Transverse colon (tissue), 4 donors: ENCODE data around the gene SMYD3. TPM values are rescaled to one million over a fixed set of nuclear protein-coding genes. Genes with fewer than 3 reads are reported as not detected.
"Not testable (repeated sequence)": the region's sequence is repeated elsewhere in the genome, so short reads cannot be mapped to it uniquely, and the experiment has no call there.

ENCODE experiments used
- DNase-seq: peaks from one replicate; pipeline ENCODE4 v3.0.0-alpha.2; 2019
- H3K27ac ChIP-seq, 4 donors: fragments of 200-600 bp; sonication (generic); 2 replicates each; pipeline ENCODE4 v1.5.1; 2016 to 2018; ENCODE audit warnings: inconsistent platforms in 4 of 4
- H3K27me3 ChIP-seq: fragments of 200-600 bp; sonication (generic); 2 replicates; pipeline ENCODE4 v1.5.1; 2017; ENCODE audit warnings: inconsistent platforms
- H3K36me3 ChIP-seq, 4 donors: fragments of 200-600 bp; sonication (generic); 2 replicates each; pipeline ENCODE4 v1.5.1; 2017 to 2019; ENCODE audit warnings: inconsistent platforms in 4 of 4
- H3K4me1 ChIP-seq, 4 donors: fragments of 200-600 bp; sonication (generic); 2 replicates each; pipeline ENCODE4 v1.5.1; 2017 to 2020; ENCODE audit warnings: inconsistent platforms in 4 of 4
- H3K4me3 ChIP-seq, 4 donors: fragments of 200-600 bp; sonication (generic); 1 replicate in 1 of 4; 2 replicates in 3 of 4; pipeline versions ENCODE4 v1.5.1 to v1.6.1; 2017 to 2019; ENCODE audit warnings: inconsistent platforms in 4 of 4
- H3K9me3 ChIP-seq, 2 donors: fragments of 200-600 bp; sonication (generic); 2 replicates each; pipeline ENCODE4 v1.5.1; 2017 to 2019; ENCODE audit warnings: inconsistent platforms in 2 of 2
- EP300 ChIP-seq: sonication (generic); formaldehyde crosslinking; IDR thresholded peaks from one replicate; pipeline ENCODE4 v1.6.1; 2017; ENCODE audit warnings: antibody characterized with exemption, low read depth
- POLR2A ChIP-seq: fragments of 450-650 bp; IDR thresholded peaks from one replicate; pipeline ENCODE4 v1.6.1; 2016; ENCODE audit warnings: antibody characterized with exemption, mild to moderate bottlenecking, moderate library complexity
- POLR2AphosphoS5 ChIP-seq, 3 donors: sonication (generic); formaldehyde crosslinking; IDR thresholded peaks; one replicate each; pipeline ENCODE4 v1.6.1; 2016; ENCODE audit warnings: antibody characterized with exemption in 3 of 3
- WGBS, 2 donors: methylation state at CpG; one replicate each; pipeline ENCODE4 v1.1.5; 2018; ENCODE audit warnings: low coverage in 1 of 2; 5-methylcytosine and 5-hydroxymethylcytosine counted together
- in situ Hi-C, 4 donors: fragments of 200-750 bp; cut with MboI; loops; one replicate each; pipeline versions ENCODE4 v1.15.0 to v1.15.1; 2017; ENCODE audit warnings: low sequenced_read_pairs in 3 of 4, low pct_ligation_motif_present in 1 of 4, low pct_unique_long_range_greater_than_20kb in 1 of 4
- intact Hi-C: fragments of 100-400 bp; cut with DNase I; formaldehyde crosslinking; loops from one replicate; pipeline ENCODE4 v1.15.1; 2023; ENCODE audit warnings: low total_unique reads
- total RNA-seq, 4 donors: library from RNA; depleted of rRNA; stranded (reverse); fragments of >200 nt; gene quantifications; one replicate each; pipeline ENCODE4 v1.1.0, GENCODE V29; 2016
- TF ChIP-seq, protein P1 (sequence below), 5 experiments: fragments of 200-600 bp in 3 of 5; fragments of 450-650 bp in 2 of 5; sonication (generic) in 3 of 5; IDR thresholded peaks; 1 replicate in 2 of 5; 2 replicates in 3 of 5; pipeline ENCODE4 v1.5.1; 2016 to 2017; ENCODE audit warnings: antibody characterized with exemption in 5 of 5, inconsistent platforms in 3 of 5, mild to moderate bottlenecking in 2 of 5, moderate library complexity in 1 of 5

SMYD3 gene
- total RNA-seq, 4 donors from 2014 or later = 10.5 to 31.3 (median 25.8) TPM

DNA sequence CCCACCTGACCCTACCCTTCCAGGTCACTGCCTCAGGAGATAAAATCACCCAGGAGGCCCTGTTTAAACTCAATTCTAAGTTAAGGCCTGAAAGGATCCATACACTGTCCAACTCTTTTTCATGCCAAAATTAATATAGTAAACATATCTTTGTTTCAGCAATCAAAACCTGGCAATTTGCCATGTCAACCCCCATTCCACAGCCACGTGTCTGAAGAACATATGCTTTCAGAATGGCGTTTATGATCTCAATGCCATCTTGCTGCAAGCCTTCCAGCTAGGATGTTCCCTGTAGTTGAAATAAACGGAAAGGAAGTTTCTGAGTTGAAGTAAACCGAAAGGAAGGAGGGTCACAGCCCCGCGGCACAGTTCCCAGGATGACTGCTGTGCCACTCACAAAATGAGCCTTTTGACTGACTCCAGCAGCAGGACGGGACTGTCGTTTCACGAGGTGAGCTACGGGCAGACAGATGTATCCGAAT, 472.0 kb downstream of the SMYD3 start:
- in situ Hi-C loops = no loop called here
- Histone ChIP-seq H3K27ac (no peak overlapping the region), H3K9me3 (no peaks in the 10 kb centered on the region), H3K27me3 (no peaks in the 10 kb centered on the region), H3K4me1 (no peaks in the 10 kb centered on the region), H3K4me3 (no peak overlapping the region), H3K36me3 (no peaks in the 10 kb centered on the region)
- no peak for TF ChIP-seq EP300
- no peak for TF ChIP-seq POLR2AphosphoS5 (IDR thresholded peaks at IDR 0.05)
- no peak for TF ChIP-seq POLR2A
- TF ChIP-seq, protein P1, sequence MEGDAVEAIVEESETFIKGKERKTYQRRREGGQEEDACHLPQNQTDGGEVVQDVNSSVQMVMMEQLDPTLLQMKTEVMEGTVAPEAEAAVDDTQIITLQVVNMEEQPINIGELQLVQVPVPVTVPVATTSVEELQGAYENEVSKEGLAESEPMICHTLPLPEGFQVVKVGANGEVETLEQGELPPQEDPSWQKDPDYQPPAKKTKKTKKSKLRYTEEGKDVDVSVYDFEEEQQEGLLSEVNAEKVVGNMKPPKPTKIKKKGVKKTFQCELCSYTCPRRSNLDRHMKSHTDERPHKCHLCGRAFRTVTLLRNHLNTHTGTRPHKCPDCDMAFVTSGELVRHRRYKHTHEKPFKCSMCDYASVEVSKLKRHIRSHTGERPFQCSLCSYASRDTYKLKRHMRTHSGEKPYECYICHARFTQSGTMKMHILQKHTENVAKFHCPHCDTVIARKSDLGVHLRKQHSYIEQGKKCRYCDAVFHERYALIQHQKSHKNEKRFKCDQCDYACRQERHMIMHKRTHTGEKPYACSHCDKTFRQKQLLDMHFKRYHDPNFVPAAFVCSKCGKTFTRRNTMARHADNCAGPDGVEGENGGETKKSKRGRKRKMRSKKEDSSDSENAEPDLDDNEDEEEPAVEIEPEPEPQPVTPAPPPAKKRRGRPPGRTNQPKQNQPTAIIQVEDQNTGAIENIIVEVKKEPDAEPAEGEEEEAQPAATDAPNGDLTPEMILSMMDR (IDR thresholded peaks at IDR 0.05) = no peak
- no peak for DNase-seq
- intact Hi-C loops = no loop called here
- WGBS, 2 donors = 68 to 79% methylated on average over 6 to 11 of the region's 11 CpGs

DNA sequence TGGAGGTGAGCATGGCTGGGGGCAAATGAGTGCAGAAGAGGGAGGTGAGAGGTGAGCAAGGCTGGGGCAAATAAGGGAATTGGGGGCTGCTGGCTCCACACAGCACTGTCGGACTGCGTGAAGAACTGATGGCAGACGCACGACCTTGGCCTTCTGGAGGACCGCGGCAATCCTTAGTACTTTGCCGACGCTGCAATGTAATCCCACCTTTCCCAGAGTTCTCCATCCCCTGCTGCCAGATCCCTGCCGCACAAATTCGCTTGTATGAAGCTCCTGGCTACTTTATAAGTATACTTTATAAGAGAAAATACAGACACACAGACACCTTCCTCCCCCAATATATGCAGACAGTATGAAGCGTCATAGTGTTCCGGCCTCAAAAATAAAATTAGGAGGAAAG, 472.4 kb downstream of the SMYD3 start:
- Histone ChIP-seq H3K4me3 (no peak overlapping the region), H3K9me3 (no peaks in the 10 kb centered on the region), H3K27ac (no peak overlapping the region), H3K36me3 (no peaks in the 10 kb centered on the region), H3K4me1 (no peaks in the 10 kb centered on the region), H3K27me3 (no peaks in the 10 kb centered on the region)
- 86 to 91% methylated on average over 7 to 12 of the region's 12 CpGs for WGBS, 2 donors
- no peak for DNase-seq
- TF ChIP-seq POLR2AphosphoS5 (IDR thresholded peaks at IDR 0.05) (no peak), EP300 (no peak), POLR2A (no peak)
- TF ChIP-seq, protein P1 (IDR thresholded peaks at IDR 0.05) = no peak
- intact Hi-C loops = no loop called here
- in situ Hi-C loops = no loop called here

DNA sequence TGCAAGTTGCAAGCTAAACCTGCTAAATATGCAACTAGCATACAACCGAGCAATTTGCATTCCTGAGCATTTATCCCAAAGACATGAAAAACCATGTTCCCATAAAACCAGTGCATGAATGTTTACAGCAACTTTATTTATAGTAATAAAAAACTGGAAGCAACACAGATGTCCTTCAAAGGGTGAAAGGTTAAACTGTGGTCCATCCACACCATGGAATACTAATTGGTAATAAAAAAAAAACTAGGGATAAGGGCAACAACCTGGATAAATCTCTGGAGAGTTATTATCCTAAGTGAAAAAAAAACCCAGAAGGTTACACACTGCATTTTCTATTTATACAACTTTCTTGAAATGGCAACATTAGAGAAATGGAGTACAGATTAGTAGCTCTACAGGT, 474.1 kb downstream of the SMYD3 start:
- in situ Hi-C loops (no loop called here), intact Hi-C loops (no loop called here)
- no peak for TF ChIP-seq POLR2A
- WGBS, 2 donors = 50 to 69% methylated on average over 1 of the region's 1 CpG
- no peak for DNase-seq
- H3K4me1 ChIP-seq = no peaks in the 10 kb centered on the region
- H3K36me3 ChIP-seq = no peaks in the 10 kb centered on the region
- H3K27me3 ChIP-seq = no peaks in the 10 kb centered on the region
- H3K4me3 ChIP-seq = no peak overlapping the region
- H3K27ac ChIP-seq = no peak overlapping the region
- no peaks in the 10 kb centered on the region for H3K9me3 ChIP-seq

DNA sequence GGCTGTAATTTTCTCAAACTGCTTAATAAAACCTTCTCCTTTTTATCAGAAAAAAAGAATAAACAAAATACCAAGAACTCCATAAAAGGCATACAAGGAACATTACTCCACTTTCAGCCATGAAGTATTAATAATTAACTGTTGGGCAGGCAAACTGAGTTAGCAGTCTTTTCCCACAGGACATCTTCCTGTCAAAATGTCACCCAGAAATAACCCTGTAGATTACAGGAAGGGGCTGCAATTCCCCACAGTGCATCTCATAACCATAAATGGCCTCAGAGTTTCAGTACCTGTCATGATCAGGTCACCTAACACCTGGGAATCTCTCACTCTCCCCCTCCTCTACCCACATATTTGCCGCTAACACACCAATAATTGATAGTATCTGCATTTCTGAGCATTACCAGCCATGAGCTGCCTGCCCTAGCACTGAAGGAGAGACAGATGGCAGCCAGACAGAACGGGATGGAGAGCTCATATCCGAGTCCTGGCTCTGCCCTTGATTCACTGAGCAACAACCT, 475.0 kb downstream of the SMYD3 start:
- DNase-seq = no peak
- Histone ChIP-seq H3K9me3 (no peaks in the 10 kb centered on the region), H3K36me3 (no peaks in the 10 kb centered on the region), H3K27me3 (no peaks in the 10 kb centered on the region), H3K4me1 (no peaks in the 10 kb centered on the region), H3K4me3 (no peak overlapping the region), H3K27ac (no peak overlapping the region)
- no peak for TF ChIP-seq POLR2AphosphoS5 (IDR thresholded peaks at IDR 0.05)
- TF ChIP-seq EP300 = no peak
- no peak for TF ChIP-seq POLR2A
- TF ChIP-seq, protein P1 (IDR thresholded peaks at IDR 0.05) = no peak
- 61 to 80% methylated on average over 1 to 3 of the region's 3 CpGs for WGBS, 2 donors
- intact Hi-C loops = no loop called here
- in situ Hi-C loops = no loop called here

DNA sequence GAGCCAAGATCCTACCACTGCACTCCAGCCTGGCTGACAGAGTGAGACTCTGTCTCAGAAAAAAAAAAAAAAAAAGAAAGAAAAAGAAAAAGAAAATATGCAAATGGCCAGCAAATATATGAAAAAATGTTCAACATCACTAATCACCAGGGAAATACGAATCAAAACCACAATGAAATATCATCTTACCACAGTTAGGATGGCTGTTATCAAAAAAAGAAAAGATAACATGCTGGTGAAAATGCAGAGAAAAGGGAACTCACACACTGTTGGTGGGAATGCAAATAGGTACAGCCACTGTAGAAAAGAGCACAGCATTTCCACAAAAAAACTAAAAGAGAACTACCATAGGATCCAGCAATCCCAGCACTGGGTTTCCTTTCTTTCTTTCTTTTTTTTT, 477.5 kb downstream of the SMYD3 start:
- TF ChIP-seq, protein P1 (IDR thresholded peaks at IDR 0.05) = no peak
- no peak for TF ChIP-seq POLR2A
- no peak for TF ChIP-seq EP300
- TF ChIP-seq POLR2AphosphoS5 (IDR thresholded peaks at IDR 0.05) = no peak
- DNase-seq = no peak
- no peak overlapping the region for H3K27ac ChIP-seq
- in situ Hi-C loops (no loop called here), intact Hi-C loops (no loop called here)
- H3K4me1 ChIP-seq = no peaks in the 10 kb centered on the region
- WGBS, 2 donors = 62% methylated on average over 1 of the region's 1 CpG; no CpG with 5 or more reads in 1 of the 2 donors
- no peaks in the 10 kb centered on the region for H3K9me3 ChIP-seq
- no peaks in the 10 kb centered on the region for H3K36me3 ChIP-seq
- no peak overlapping the region for H3K4me3 ChIP-seq
- no peaks in the 10 kb centered on the region for H3K27me3 ChIP-seq

DNA sequence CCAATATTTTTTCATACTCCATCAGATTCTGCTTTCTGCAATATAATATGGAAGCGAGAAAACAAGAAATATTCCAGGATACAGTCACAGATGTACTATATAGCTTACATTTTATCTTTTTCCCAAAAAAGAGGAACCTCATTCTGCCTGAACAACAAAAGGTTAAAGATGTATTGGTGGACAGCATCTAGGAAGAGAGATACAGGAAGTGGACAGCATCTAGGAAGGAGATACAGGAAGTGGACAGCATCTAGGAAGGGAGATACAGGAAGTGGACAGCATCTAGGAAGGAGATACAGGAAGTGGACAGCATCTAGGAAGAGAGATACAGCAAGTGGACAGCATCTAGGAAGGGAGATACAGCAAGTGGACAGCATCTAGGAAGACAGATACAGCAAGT, 483.0 kb downstream of the SMYD3 start:
- H3K27me3 ChIP-seq, DNase-seq, H3K9me3 ChIP-seq, H3K36me3 ChIP-seq, intact Hi-C loops, H3K4me1 ChIP-seq, H3K27ac ChIP-seq, H3K4me3 ChIP-seq: not testable (repeated sequence)
- 93 to 94% methylated on average over 1 of the region's 1 CpG for WGBS, 2 donors
- in situ Hi-C loops = loop anchor here in 3 of 4 donors (25.0 kb wide), 3 partner anchors 413 to 463 kb away; no protein-coding TSS in a partner anchor
